ENCODE data around the gene B4GALT1. TPM values are rescaled to one million over a fixed set of nuclear protein-coding genes. Genes with fewer than 3 reads are reported as not detected.

B4GALT1 gene
- total and polyA plus RNA-seq, 2 donors from 2014 or later = 33.0 to 163 TPM

DNA sequence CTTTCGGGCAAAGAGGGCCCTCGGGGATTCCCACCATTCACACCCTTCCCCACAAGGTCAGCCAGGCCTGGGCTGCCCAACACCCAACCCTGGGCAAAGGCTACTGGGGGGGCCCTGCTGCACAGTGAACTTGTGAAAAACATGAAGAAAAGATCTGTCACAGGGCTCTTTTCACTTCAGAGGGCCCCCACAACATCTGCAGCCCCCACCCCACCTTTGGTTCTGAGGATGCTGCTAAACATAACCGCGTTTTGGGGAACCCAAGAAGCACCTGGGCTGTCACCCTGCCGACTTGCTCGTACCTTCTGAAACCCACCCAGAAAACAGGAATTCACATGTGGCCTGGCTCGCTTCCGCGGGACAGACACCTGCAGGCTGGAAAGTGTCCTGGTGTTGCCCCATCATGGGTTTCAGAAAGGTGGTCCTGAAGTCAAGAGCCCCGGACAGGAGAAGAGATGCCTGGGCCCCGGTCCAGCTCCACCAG, 29.3 kb downstream of the B4GALT1 start:
- Histone ChIP-seq H3K27me3 (ENCODE audit: control insufficient read depth, insufficient read depth, low read length) (no peaks in the 10 kb centered on the region), H3K27ac (ENCODE audit: low read depth in 2 of 2, low read length in 2 of 2) (no peak overlapping the region), H3K36me3 (ENCODE audit: control insufficient read depth in 2 of 3, insufficient read depth in 3 of 3, low read length in 3 of 3) (peaks cover 0 to 18% (median 6%) of the 10 kb centered on the region in 3 donors), H3K9me3 (ENCODE audit: control insufficient read depth in 2 of 3, insufficient read depth in 1 of 3, low read length in 3 of 3) (no peaks in the 10 kb centered on the region), H3K4me1 (ENCODE audit: control insufficient read depth in 2 of 3, insufficient read depth in 2 of 3, low read depth in 1 of 3, low read length in 3 of 3) (peaks cover 23 to 73% (median 72%) of the 10 kb centered on the region in 3 donors), H3K9ac (ENCODE audit: low read length in 3 of 3) (no peak overlapping the region), H3K4me3 (ENCODE audit: low read length in 3 of 3) (no peak overlapping the region)
- FAIRE-seq (no peak), DNase-seq (peak in 1 of 5 donors; percentile 11)
- intact Hi-C loops (cut with DNase I) = no loop called here
- no peak for TF ChIP-seq CTCF (IDR thresholded peaks at IDR 0.05; ENCODE audit: borderline replicate concordance, extremely low read depth, insufficient read depth)

DNA sequence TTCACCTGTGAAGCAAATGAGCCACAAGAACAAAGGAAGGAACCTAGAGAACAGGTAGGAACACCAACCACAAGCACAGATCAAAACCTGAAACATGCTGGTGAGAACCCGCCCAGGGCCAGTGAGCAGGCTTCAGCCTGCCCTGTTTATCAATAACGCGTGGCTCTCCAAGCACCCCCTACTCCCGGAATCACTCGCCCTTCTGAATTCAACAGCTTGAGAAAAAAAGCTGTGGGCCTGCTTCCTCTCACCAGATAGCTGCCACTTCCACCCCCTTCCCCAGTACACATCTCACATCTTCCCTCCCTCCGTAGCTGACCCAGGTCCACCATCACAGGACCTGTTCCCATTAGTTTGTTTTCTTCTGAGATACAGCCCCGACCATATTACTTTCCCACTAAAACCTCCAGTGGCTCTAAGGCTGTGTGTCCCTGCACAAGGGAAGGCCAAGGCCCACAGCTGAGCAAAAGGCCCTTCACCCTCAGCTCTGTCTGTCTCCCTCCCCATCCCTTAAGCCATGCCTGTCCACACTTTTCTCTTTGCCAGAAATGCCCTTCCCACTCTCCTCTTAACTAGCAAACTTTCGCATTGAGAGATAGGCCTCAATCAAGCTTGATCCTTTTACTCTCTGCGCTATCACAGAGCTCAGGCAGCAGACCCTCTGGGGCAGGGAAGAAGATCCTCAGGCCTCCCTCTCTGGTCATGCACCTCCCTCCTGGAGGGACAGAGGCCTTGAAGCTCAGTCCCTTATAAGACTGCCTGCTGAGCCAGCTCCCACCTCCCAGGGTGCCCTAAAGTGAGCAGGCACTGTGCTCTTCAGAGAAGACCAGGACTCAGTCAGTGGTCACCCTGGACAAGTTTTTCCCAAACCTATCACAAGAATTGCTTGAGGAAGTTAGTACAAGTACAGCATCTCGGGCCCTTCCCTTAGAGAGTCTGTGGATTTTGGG, 30.1 kb downstream of the B4GALT1 start:
- FAIRE-seq (no peak), DNase-seq (peak in 1 of 5 donors; percentile 25)
- TF ChIP-seq CTCF (IDR thresholded peaks at IDR 0.05; ENCODE audit: borderline replicate concordance, extremely low read depth, insufficient read depth) = no peak
- Histone ChIP-seq H3K9me3 (ENCODE audit: control insufficient read depth in 2 of 3, insufficient read depth in 1 of 3, low read length in 3 of 3) (no peaks in the 10 kb centered on the region), H3K27ac (ENCODE audit: low read depth in 2 of 2, low read length in 2 of 2) (no peak overlapping the region), H3K4me3 (ENCODE audit: low read length in 3 of 3) (no peak overlapping the region), H3K27me3 (ENCODE audit: control insufficient read depth, insufficient read depth, low read length) (no peaks in the 10 kb centered on the region), H3K36me3 (ENCODE audit: control insufficient read depth in 2 of 3, insufficient read depth in 3 of 3, low read length in 3 of 3) (peaks cover 0 to 22% (median 13%) of the 10 kb centered on the region in 3 donors), H3K9ac (ENCODE audit: low read length in 3 of 3) (no peak overlapping the region), H3K4me1 (ENCODE audit: control insufficient read depth in 2 of 3, insufficient read depth in 2 of 3, low read depth in 1 of 3, low read length in 3 of 3) (peaks cover 23 to 73% (median 68%) of the 10 kb centered on the region in 3 donors)
- intact Hi-C loops (cut with DNase I) = no loop called here

- FAIRE-seq (no peak), DNase-seq (peak in 2 of 5 donors; percentile 41 to 61)
- Histone ChIP-seq H3K4me1 (ENCODE audit: control insufficient read depth in 2 of 3, insufficient read depth in 2 of 3, low read depth in 1 of 3, low read length in 3 of 3) (peaks cover 13 to 64% (median 64%) of the 10 kb centered on the region in 3 donors), H3K9me3 (ENCODE audit: control insufficient read depth in 2 of 3, insufficient read depth in 1 of 3, low read length in 3 of 3) (no peaks in the 10 kb centered on the region), H3K36me3 (ENCODE audit: control insufficient read depth in 2 of 3, insufficient read depth in 3 of 3, low read length in 3 of 3) (peaks cover 0 to 25% (median 20%) of the 10 kb centered on the region in 3 donors), H3K4me3 (ENCODE audit: low read length in 3 of 3) (no peak overlapping the region), H3K9ac (ENCODE audit: low read length in 3 of 3) (peak overlapping the region in 1 of 3 donors; percentile 7), H3K27ac (ENCODE audit: low read depth in 2 of 2, low read length in 2 of 2) (no peak overlapping the region), H3K27me3 (ENCODE audit: control insufficient read depth, insufficient read depth, low read length) (no peaks in the 10 kb centered on the region)
- TF ChIP-seq CTCF (IDR thresholded peaks at IDR 0.05; ENCODE audit: borderline replicate concordance, extremely low read depth, insufficient read depth) = no peak
- intact Hi-C loops (cut with DNase I) = no loop called here
Measured at GRCh38 chr9:33135470-33135958, 31.6 kb downstream of the B4GALT1 start.
